Adrenal gland (tissue), 12 donors: ENCODE results near the gene AKAP7. TPM values are rescaled to one million over a fixed set of nuclear protein-coding genes. Genes with fewer than 3 reads are reported as not detected.

ENCODE experiments used
- DNase-seq, 7 donors: peaks; one replicate each; pipeline ENCODE4 v3.0.0-alpha.2; 2019 to 2020
- H3K27ac ChIP-seq, 5 donors: fragments of 200-600 bp; sonication (generic) in 4 of 5; 1 replicate in 3 of 5; 2 replicates in 2 of 5; pipeline versions ENCODE4 v1.5.1 to v1.8.0; 2016 to 2020; ENCODE audit warnings: mild to moderate bottlenecking in 1 of 5
- H3K27me3 ChIP-seq: fragments of 200-600 bp; 2 replicates; pipeline ENCODE4 v1.8.0; 2021
- H3K36me3 ChIP-seq, 2 donors: fragments of 200-600 bp; replicated peaks in 1 of 2; 1 replicate in 1 of 2; 2 replicates in 1 of 2; pipeline versions ENCODE4 v1.5.1 to v1.8.0; 2018 to 2022
- H3K4me1 ChIP-seq, 2 donors: fragments of 200-600 bp; replicated peaks in 1 of 2; 1 replicate in 1 of 2; 2 replicates in 1 of 2; pipeline versions ENCODE4 v1.5.1 to v1.8.0; 2018 to 2021
- H3K4me3 ChIP-seq, 4 donors: fragments of 200-600 bp; sonication (generic) in 3 of 4; one replicate each; pipeline ENCODE4 v1.5.1; 2016 to 2018
- H3K9me3 ChIP-seq, 3 donors: fragments of 200-600 bp; sonication (generic) in 1 of 3; replicated peaks in 1 of 3; 1 replicate in 2 of 3; 2 replicates in 1 of 3; pipeline versions ENCODE4 v1.5.1 to v1.8.0; 2016 to 2021
- CTCF ChIP-seq, 6 experiments: fragments of 450-650 bp in 4 of 6; fragments of 200-600 bp in 2 of 6; sonication (generic) in 1 of 6; IDR thresholded peaks; 1 replicate in 5 of 6; 2 replicates in 1 of 6; pipeline versions ENCODE4 v1.5.1 to v1.8.0; 2016 to 2021; ENCODE audit warnings: antibody characterized with exemption in 6 of 6, mild to moderate bottlenecking in 2 of 6, moderate library complexity in 1 of 6
- POLR2A ChIP-seq, 2 donors: fragments of 450-650 bp; IDR thresholded peaks; one replicate each; pipeline ENCODE4 v1.6.1; 2017; ENCODE audit warnings: antibody characterized with exemption in 2 of 2, mild to moderate bottlenecking in 2 of 2, moderate library complexity in 1 of 2
- WGBS, 4 donors: extraction: QIAGEN DNeasy Blood & Tissue Kit in 2 of 4; methylation state at CpG; one replicate each; pipeline versions ENCODE4 v1.1.5 to v1.1.7; 2013 to 2017; 5-methylcytosine and 5-hydroxymethylcytosine counted together
- intact Hi-C, 2 donors: fragments of 100-400 bp; cut with DNase I; formaldehyde crosslinking; loops; one replicate each; pipeline versions ENCODE4 v1.14.1 to v1.15.0; 2022 to 2023
- polyA plus RNA-seq, 3 donors: library from polyadenylated mRNA; stranded (reverse); fragments of 200-250 nt in 2 of 3; fragments of 350-450 nt in 1 of 3; fragmentation: Illumina TruSeq in 1 of 3; extraction: RNeasy Lipid Tissue Mini Kit (QIAGEN cat#74804) in 1 of 3; gene quantifications; one replicate each; pipeline ENCODE4 v1.2.3, GENCODE V29; 2013 to 2014
- total RNA-seq, 9 donors: library from RNA; depleted of rRNA in 4 of 9; stranded (reverse); fragments of >200 nt in 4 of 9; fragments of 120-200 nt in 1 of 9; fragmentation: NEBNext Ultra II Directional in 1 of 9; extraction: Animal tissue kit (Norgen Biotek cat#: 25700) in 1 of 9; gene quantifications; one replicate each; pipeline versions ENCODE4 v1.1.0 to v1.2.4, GENCODE V29; 2013 to 2023
- donor health status: healthy with polysubstance abuse.
- donor health status: Bipolar disorder and iron deficiency.
- donor health status: DM: yes; HTN: yes; CAD: no.
- donor health status: DM: no; HTN: no; CAD: no.
- donor health status: DM: no; HTN: no; CAD: no.
- donor health status: DM: yes; HTN: yes; CAD: no.

Gene AKAP7
- total and polyA plus RNA-seq, 12 donors: 36.2 to 165 (median 62.2) TPM

DNA sequence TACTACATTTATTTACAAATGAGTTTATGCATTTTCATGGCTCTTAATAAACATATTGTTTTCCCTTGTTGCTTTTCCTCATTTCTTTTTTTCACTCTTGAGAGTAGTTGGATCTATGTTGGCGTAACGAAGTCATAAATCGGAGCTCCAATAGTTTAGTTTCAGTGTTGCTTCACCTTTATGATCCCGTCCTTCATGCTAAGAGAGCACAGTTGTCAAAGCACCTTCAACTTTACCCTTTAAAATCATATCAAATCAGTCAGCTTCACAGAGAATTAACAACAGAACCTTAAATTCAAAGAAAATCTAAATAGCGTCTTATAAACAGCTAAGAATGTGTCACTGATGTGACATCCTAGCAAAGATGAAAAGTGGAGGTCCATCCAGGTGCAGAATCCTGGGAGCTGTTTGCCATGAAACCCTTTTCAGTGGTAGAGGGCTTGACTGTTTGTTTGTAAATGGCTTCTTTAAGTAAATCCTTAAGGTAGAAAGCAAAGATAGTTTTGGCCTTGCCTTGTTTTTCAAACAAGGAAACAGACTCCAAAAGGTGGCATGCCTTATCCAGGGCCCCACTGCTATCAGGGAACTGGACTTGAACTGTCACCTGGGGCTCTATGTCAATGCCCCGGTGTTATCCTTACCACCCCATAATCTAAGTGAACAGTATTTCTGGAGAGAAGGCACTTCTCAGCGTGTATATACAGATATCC lies 148.4 kb downstream of the AKAP7 start:
- no peaks in the 10 kb centered on the region for H3K9me3 ChIP-seq
- no peaks in the 10 kb centered on the region for H3K27me3 ChIP-seq
- no peak overlapping the region for H3K4me3 ChIP-seq
- no peaks in the 10 kb centered on the region for H3K36me3 ChIP-seq
- TF ChIP-seq CTCF (IDR thresholded peaks at IDR 0.05) (no peak), POLR2A (IDR thresholded peaks at IDR 0.05) (no peak)
- 93 to 97% (median 96%) methylated on average over 7 of the region's 7 CpGs for WGBS, 4 donors
- peaks cover 5 to 18% of the 10 kb centered on the region in 2 donors for H3K4me1 ChIP-seq
- H3K27ac ChIP-seq: no peak overlapping the region
- intact Hi-C loops: no loop called here
- DNase-seq: no peak

DNA sequence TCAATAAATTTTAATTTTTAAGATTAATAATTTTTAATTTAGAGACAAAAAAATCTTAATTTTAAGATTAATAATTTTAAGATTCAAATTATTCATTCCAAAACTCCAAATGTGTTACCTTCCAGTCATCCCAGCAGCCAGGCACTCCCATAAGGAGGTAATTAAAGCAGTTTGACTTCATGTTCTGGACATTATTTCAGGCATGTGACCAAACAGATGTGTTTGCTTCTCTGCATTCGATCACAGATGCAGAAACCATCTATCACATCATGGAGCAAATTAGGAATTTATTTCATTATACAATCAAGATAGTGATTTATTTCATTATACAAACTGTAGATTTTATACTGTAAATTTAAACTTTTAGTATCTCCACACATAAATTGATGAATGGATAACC lies 150.3 kb downstream of the AKAP7 start:
- WGBS, 4 donors: 86 to 93% (median 87%) methylated on average over 1 of the region's 1 CpG
- Histone ChIP-seq H3K4me3 (no peak overlapping the region), H3K36me3 (no peaks in the 10 kb centered on the region), H3K4me1 (peaks cover 5 to 17% of the 10 kb centered on the region in 2 donors), H3K27me3 (no peaks in the 10 kb centered on the region), H3K27ac (no peak overlapping the region), H3K9me3 (no peaks in the 10 kb centered on the region)
- no peak for DNase-seq
- no peak for TF ChIP-seq POLR2A (IDR thresholded peaks at IDR 0.05)
- no peak for TF ChIP-seq CTCF (IDR thresholded peaks at IDR 0.05)
- intact Hi-C loops: no loop called here

DNA sequence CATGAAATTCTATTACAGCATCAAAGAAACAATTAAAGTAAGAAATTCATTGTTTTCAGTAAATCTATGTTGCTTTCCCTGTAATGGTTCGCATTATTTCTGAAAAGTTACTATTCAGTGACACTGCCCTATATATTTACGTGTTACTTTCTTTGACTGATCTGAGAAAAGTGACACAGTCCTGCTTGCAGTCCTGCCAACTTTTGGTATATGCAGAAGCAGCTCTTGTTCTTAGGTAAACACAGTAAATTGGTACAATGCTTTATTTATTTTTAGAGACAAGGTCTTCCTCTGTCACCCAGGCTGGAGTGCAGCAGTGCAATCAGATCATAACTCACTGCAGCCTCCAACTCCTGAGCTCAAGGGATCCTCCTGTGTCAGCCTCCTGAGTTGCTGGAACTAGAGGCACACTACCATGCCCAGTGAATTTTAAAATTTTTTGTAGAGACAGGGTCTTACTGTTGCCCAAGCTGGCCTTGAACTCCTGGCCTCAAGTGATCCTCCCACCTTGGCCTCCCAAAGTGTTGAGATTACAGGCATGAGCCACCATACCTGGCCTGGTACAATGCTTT lies 151.3 kb downstream of the AKAP7 start:
- Histone ChIP-seq H3K4me1 (peaks cover 0 to 8% of the 10 kb centered on the region in 2 donors), H3K4me3 (no peak overlapping the region), H3K9me3 (no peaks in the 10 kb centered on the region), H3K27ac (no peak overlapping the region), H3K27me3 (no peaks in the 10 kb centered on the region), H3K36me3 (no peaks in the 10 kb centered on the region)
- 97 to 100% (median 98%) methylated on average over 2 of the region's 2 CpGs for WGBS, 4 donors
- intact Hi-C loops: no loop called here
- no peak for DNase-seq
- TF ChIP-seq POLR2A (IDR thresholded peaks at IDR 0.05) (no peak), CTCF (IDR thresholded peaks at IDR 0.05) (no peak)

DNA sequence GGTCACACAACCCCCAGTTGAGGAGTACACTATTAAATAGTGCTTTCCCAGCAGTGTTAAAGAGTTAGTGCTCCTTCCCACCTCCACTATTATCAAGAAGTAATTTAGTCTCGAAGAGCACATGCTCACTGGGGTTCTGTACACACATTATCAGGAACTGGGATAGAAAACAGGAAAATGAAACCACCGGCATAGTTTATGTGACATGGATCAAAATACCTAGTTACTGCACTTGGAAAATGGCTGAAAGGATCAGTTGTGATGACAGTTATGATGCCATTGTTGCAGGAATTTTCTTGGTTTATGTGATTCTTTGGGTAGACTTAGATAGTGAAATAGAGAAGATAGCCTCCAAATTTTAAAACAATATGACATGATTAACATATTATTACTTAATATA lies 152.9 kb downstream of the AKAP7 start:
- intact Hi-C loops: no loop called here
- Histone ChIP-seq H3K4me1 (peaks cover 0 to 16% of the 10 kb centered on the region in 2 donors), H3K9me3 (no peaks in the 10 kb centered on the region), H3K27me3 (no peaks in the 10 kb centered on the region), H3K36me3 (no peaks in the 10 kb centered on the region), H3K4me3 (no peak overlapping the region), H3K27ac (no peak overlapping the region)
- TF ChIP-seq POLR2A (IDR thresholded peaks at IDR 0.05) (no peak), CTCF (IDR thresholded peaks at IDR 0.05) (no peak)
- no peak for DNase-seq
- WGBS, 4 donors: 84 to 88% (median 86%) methylated on average over 2 of the region's 2 CpGs
